NT2/D1 (cell line): ENCODE results near the gene OPRL1.

ENCODE experiments used
- DNase-seq: peaks from one replicate; pipeline ENCODE4 v3.0.0-alpha.2; 2011; ENCODE audit warnings: low read depth, low spot score
- H3K27me3 ChIP-seq: 2 replicates; pipeline ENCODE4 v1.6.0; 2011; ENCODE audit warnings: mild to moderate bottlenecking; ENCODE audit not compliant: insufficient read length, insufficient read depth
- H3K36me3 ChIP-seq: 2 replicates; pipeline ENCODE4 v1.6.1; 2011; ENCODE audit warnings: mild to moderate bottlenecking, low read length, mixed read lengths; ENCODE audit not compliant: insufficient read depth, insufficient read length
- H3K4me1 ChIP-seq: 2 replicates; pipeline ENCODE4 v1.5.1; 2011; ENCODE audit not compliant: insufficient read depth, insufficient read length
- H3K4me3 ChIP-seq: 2 replicates; pipeline ENCODE4 v1.5.1; 2011; ENCODE audit warnings: low read depth; ENCODE audit not compliant: insufficient read length
- H3K9ac ChIP-seq: 2 replicates; pipeline ENCODE4 v1.6.0; 2011; ENCODE audit warnings: low read depth; ENCODE audit not compliant: insufficient read length
- H3K9me3 ChIP-seq: 2 replicates; pipeline ENCODE4 v1.5.1; 2011; ENCODE audit warnings: mild to moderate bottlenecking, low read length; ENCODE audit not compliant: insufficient read depth
- SUZ12 ChIP-seq: IDR thresholded peaks from 2 replicates; pipeline ENCODE4 v1.6.1; 2011; ENCODE audit not compliant: insufficient read length, insufficient read depth; ENCODE audit errors: extremely low read depth
- YY1 ChIP-seq: IDR thresholded peaks from 2 replicates; pipeline ENCODE4 v1.6.1; 2011; ENCODE audit not compliant: insufficient read length, insufficient read depth
- ZNF274 ChIP-seq: IDR thresholded peaks from 2 replicates; pipeline ENCODE4 v1.6.1; 2011; ENCODE audit warnings: mild to moderate bottlenecking, low read depth, low read length

Gene OPRL1

GRCh38 chr20:64067733-64068307, 12.1 kb upstream of the OPRL1 start:
- no peak for DNase-seq
- no peak overlapping the region for H3K4me3 ChIP-seq
- TF ChIP-seq SUZ12 (no peak), YY1 (no peak), ZNF274 (no peak)
- H3K9ac ChIP-seq = peak overlapping the region; percentile 39
- H3K9me3 ChIP-seq = no peaks in the 10 kb centered on the region
- H3K4me1 ChIP-seq = peaks cover 38% of the 10 kb centered on the region
- H3K27me3 ChIP-seq = no peaks in the 10 kb centered on the region
- H3K36me3 ChIP-seq = peaks cover 18% of the 10 kb centered on the region

- no peak for TF ChIP-seq SUZ12
- no peak for TF ChIP-seq ZNF274
- no peak for TF ChIP-seq YY1
- Histone ChIP-seq H3K4me1 (peaks cover 38% of the 10 kb centered on the region), H3K4me3 (no peak overlapping the region), H3K27me3 (no peaks in the 10 kb centered on the region), H3K36me3 (peaks cover 26% of the 10 kb centered on the region), H3K9me3 (no peaks in the 10 kb centered on the region), H3K9ac (no peak overlapping the region)
- DNase-seq = no peak
Measured at GRCh38 chr20:64068386-64069208, 11.3 kb upstream of the OPRL1 start.

- Histone ChIP-seq H3K4me3 (no peak overlapping the region), H3K27me3 (no peaks in the 10 kb centered on the region), H3K36me3 (peaks cover 32% of the 10 kb centered on the region), H3K9ac (no peak overlapping the region), H3K9me3 (no peaks in the 10 kb centered on the region), H3K4me1 (peaks cover 36% of the 10 kb centered on the region)
- no peak for TF ChIP-seq ZNF274
- TF ChIP-seq SUZ12 = no peak
- no peak for TF ChIP-seq YY1
- no peak for DNase-seq
Measured at GRCh38 chr20:64069209-64069613, 10.7 kb upstream of the OPRL1 start.

GRCh38 chr20:64069614-64070243, 10.2 kb upstream of the OPRL1 start:
- no peak for DNase-seq
- no peak for TF ChIP-seq YY1
- TF ChIP-seq SUZ12 = no peak
- TF ChIP-seq ZNF274 = no peak
- Histone ChIP-seq H3K36me3 (peaks cover 37% of the 10 kb centered on the region), H3K9me3 (no peaks in the 10 kb centered on the region), H3K9ac (no peak overlapping the region), H3K27me3 (no peaks in the 10 kb centered on the region), H3K4me1 (peaks cover 32% of the 10 kb centered on the region), H3K4me3 (no peak overlapping the region)

- TF ChIP-seq SUZ12 (no peak), ZNF274 (no peak), YY1 (no peak)
- Histone ChIP-seq H3K36me3 (peaks cover 43% of the 10 kb centered on the region), H3K9me3 (no peaks in the 10 kb centered on the region), H3K9ac (no peak overlapping the region), H3K27me3 (no peaks in the 10 kb centered on the region), H3K4me3 (no peak overlapping the region), H3K4me1 (peaks cover 28% of the 10 kb centered on the region)
- DNase-seq = no peak
Measured at GRCh38 chr20:64070244-64070993, 9.5 kb upstream of the OPRL1 start.

GRCh38 chr20:64071341-64072332, 8.2 kb upstream of the OPRL1 start:
- TF ChIP-seq SUZ12 (no peak), YY1 (no peak), ZNF274 (no peak)
- Histone ChIP-seq H3K36me3 (peaks cover 51% of the 10 kb centered on the region), H3K4me3 (no peak overlapping the region), H3K27me3 (no peaks in the 10 kb centered on the region), H3K4me1 (peaks cover 21% of the 10 kb centered on the region), H3K9me3 (no peaks in the 10 kb centered on the region), H3K9ac (no peak overlapping the region)
- DNase-seq = no peak
